NB4 (cell line): ENCODE data around the gene LBR.

Source experiments
- DNase-seq: peaks from one replicate; pipeline ENCODE4 v3.0.0; 2010; ENCODE audit warnings: low read depth
- H3K4me3 ChIP-seq: one replicate; pipeline ENCODE4 v1.5.1; 2011; ENCODE audit warnings: mild to moderate bottlenecking, low read depth, low read length, moderate library complexity
- MYC ChIP-seq: IDR thresholded peaks from 2 replicates; pipeline ENCODE4 v1.6.1; 2011; ENCODE audit warnings: low read depth, low read length
- POLR2A ChIP-seq: IDR thresholded peaks from 2 replicates; pipeline ENCODE4 v1.6.1; 2011; ENCODE audit warnings: mild to moderate bottlenecking; ENCODE audit not compliant: insufficient read length; ENCODE audit errors: extremely low read depth
- TF ChIP-seq, protein P1 (sequence below): IDR thresholded peaks from 2 replicates; pipeline ENCODE4 v1.6.1; 2011; ENCODE audit warnings: low read depth, low read length
- TF ChIP-seq, protein P2 (sequence below): IDR thresholded peaks from one replicate; pipeline ENCODE4 v1.5.1; 2012; ENCODE audit warnings: low read depth, low read length

LBR gene

GRCh38 chr1:225418598-225418997 is 9.2 kb downstream of the LBR start:
- H3K4me3 ChIP-seq: no peak overlapping the region
- no peak for DNase-seq
- TF ChIP-seq, protein P1, sequence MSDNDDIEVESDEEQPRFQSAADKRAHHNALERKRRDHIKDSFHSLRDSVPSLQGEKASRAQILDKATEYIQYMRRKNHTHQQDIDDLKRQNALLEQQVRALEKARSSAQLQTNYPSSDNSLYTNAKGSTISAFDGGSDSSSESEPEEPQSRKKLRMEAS: no peak
- TF ChIP-seq MYC: no peak

- no peak for DNase-seq
- H3K4me3 ChIP-seq: no peak overlapping the region
- TF ChIP-seq, protein P1: no peak
- TF ChIP-seq, protein P2, sequence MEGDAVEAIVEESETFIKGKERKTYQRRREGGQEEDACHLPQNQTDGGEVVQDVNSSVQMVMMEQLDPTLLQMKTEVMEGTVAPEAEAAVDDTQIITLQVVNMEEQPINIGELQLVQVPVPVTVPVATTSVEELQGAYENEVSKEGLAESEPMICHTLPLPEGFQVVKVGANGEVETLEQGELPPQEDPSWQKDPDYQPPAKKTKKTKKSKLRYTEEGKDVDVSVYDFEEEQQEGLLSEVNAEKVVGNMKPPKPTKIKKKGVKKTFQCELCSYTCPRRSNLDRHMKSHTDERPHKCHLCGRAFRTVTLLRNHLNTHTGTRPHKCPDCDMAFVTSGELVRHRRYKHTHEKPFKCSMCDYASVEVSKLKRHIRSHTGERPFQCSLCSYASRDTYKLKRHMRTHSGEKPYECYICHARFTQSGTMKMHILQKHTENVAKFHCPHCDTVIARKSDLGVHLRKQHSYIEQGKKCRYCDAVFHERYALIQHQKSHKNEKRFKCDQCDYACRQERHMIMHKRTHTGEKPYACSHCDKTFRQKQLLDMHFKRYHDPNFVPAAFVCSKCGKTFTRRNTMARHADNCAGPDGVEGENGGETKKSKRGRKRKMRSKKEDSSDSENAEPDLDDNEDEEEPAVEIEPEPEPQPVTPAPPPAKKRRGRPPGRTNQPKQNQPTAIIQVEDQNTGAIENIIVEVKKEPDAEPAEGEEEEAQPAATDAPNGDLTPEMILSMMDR: no peak
- TF ChIP-seq POLR2A (no peak), MYC (no peak)
Observed at GRCh38 chr1:225418059-225418458, 9.8 kb downstream of the LBR start.

DNA sequence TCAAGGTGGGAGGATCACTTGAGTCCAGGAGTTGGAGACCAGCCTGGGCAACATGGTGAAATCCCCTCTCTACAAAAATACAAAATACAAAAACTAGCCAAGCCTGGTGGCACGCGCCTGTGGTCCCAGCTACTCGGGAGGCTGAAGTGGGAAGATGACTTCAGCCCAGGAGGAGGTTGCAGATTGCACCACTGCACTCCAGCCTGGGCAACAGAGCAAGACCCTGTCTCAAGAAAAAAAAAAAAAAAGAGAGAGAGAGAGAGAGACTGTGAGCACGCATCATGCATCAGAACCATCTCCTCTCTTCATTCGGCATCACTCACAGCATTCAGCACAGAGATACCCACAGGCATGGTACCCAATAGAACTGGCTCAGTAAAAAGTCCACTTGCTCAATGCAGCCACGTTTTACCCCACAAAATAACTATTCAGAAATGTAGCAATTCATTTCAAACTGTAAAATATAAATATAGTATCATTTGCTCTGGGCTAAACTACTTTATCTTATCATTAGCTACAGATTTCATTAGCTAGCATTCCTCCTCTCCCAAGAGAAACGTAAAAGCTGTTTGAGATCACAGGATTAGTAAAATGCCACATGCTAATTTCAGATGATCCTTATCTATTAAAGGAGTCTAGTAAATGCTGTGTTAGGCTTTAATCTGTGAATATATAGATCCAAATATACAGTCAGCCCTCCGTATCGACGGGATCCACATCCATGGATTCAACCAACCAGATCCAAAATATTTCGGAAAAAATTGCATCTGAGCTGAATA is 11.7 kb downstream of the LBR start:
- TF ChIP-seq MYC (no peak), POLR2A (no peak)
- TF ChIP-seq, protein P2: no peak
- TF ChIP-seq, protein P1: no peak
- no peak overlapping the region for H3K4me3 ChIP-seq
- no peak for DNase-seq

DNA sequence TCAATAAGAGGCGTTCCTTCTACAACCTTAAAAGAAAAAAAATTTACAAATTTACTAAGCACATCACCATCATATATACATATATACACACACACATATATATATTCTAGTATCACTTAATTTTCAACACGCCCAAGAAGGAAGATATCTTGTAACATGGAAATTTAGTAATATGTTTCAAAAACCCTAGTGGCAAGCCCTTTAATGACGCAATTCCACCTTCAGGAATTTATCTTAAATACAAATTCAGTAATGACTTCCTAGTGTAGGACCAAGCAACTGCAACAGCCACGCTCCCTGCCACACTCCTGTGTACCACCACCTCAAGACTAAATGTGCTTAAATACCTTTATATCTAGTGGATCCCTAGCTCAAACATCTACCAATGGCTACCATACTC is 12.5 kb downstream of the LBR start:
- TF ChIP-seq, protein P2: no peak
- no peak for TF ChIP-seq POLR2A
- TF ChIP-seq, protein P1: no peak
- no peak for TF ChIP-seq MYC
- H3K4me3 ChIP-seq: no peak overlapping the region
- DNase-seq: peak; percentile 15

DNA sequence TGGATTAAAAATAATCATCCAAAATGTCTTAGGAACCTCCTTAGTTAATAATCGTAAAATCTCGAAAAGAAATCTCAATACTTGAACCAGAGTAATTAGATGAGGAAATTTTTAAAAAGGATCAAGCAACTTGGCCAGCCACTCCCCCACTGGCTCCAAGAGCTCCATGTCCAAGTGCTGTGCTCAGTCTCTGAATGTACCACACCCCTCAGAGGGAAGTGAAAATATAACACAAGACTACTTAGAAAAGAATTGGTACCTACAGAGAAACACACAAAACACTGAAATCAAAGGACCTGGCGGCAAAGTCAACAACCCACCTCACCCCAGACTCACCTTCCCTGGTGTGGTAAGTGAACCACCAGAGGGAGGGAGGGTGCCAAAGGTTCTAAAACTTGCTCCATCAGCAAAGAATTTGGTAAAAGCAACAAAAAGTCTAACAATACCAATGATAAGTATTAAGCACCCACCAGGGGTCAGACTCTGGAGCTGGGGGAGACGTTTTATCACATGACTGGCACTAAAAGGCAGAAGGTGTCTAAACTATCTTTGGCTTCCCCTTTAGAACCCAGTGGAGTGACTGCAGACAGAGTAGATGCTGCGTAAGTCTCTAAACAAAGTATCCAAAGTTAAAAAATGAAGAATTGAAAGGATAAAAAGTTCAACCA is 14.0 kb downstream of the LBR start:
- no peak for TF ChIP-seq MYC
- TF ChIP-seq, protein P1: no peak
- no peak for TF ChIP-seq POLR2A
- TF ChIP-seq, protein P2: no peak
- H3K4me3 ChIP-seq: no peak overlapping the region
- DNase-seq: no peak

GRCh38 chr1:225412803-225413351 is 15.0 kb downstream of the LBR start:
- no peak for DNase-seq
- no peak for TF ChIP-seq POLR2A
- TF ChIP-seq, protein P1: no peak
- TF ChIP-seq MYC: no peak
- TF ChIP-seq, protein P2: no peak
- H3K4me3 ChIP-seq: no peak overlapping the region
